ENCODE data around the gene DCXR. TPM values are rescaled to one million over a fixed set of nuclear protein-coding genes. Genes with fewer than 3 reads are reported as not detected.

Gene DCXR
- total RNA-seq, 6 experiments from 2014 or later = 73.4 to 100 (median 84.8) TPM

- TF ChIP-seq, protein P1, sequence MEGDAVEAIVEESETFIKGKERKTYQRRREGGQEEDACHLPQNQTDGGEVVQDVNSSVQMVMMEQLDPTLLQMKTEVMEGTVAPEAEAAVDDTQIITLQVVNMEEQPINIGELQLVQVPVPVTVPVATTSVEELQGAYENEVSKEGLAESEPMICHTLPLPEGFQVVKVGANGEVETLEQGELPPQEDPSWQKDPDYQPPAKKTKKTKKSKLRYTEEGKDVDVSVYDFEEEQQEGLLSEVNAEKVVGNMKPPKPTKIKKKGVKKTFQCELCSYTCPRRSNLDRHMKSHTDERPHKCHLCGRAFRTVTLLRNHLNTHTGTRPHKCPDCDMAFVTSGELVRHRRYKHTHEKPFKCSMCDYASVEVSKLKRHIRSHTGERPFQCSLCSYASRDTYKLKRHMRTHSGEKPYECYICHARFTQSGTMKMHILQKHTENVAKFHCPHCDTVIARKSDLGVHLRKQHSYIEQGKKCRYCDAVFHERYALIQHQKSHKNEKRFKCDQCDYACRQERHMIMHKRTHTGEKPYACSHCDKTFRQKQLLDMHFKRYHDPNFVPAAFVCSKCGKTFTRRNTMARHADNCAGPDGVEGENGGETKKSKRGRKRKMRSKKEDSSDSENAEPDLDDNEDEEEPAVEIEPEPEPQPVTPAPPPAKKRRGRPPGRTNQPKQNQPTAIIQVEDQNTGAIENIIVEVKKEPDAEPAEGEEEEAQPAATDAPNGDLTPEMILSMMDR (IDR thresholded peaks at IDR 0.05) = no peak
- no peaks in the 10 kb centered on the region for H3K27me3 Mint-ChIP-seq (ENCODE audit: insufficient read depth)
- H3K9me3 Mint-ChIP-seq = no peaks in the 10 kb centered on the region
- no peak overlapping the region for H3K27ac Mint-ChIP-seq
- H3K36me3 Mint-ChIP-seq (ENCODE audit: low read depth) = peaks cover 5% of the 10 kb centered on the region; the same call in 1 of the 2 replicates
- no peak overlapping the region for H3K4me3 Mint-ChIP-seq
- H3K4me1 Mint-ChIP-seq (ENCODE audit: low read depth) = peaks cover 10% of the 10 kb centered on the region; the same call in 1 of the 2 replicates
- DNase-seq = no peak
These were observed 11.1 kb upstream of the DCXR start for GRCh38 chr17:82048571-82048971.

GRCh38 chr17:82047914-82048570 is 10.5 kb upstream of the DCXR start:
- H3K9me3 Mint-ChIP-seq = no peaks in the 10 kb centered on the region
- no peak overlapping the region for H3K4me3 Mint-ChIP-seq
- DNase-seq = no peak
- peaks cover 5% of the 10 kb centered on the region; the same call in 1 of the 2 replicates for H3K36me3 Mint-ChIP-seq (ENCODE audit: low read depth)
- TF ChIP-seq, protein P1 (IDR thresholded peaks at IDR 0.05) = no peak
- H3K27me3 Mint-ChIP-seq (ENCODE audit: insufficient read depth) = no peaks in the 10 kb centered on the region
- H3K4me1 Mint-ChIP-seq (ENCODE audit: low read depth) = peaks cover 5% of the 10 kb centered on the region; the same call in 1 of the 2 replicates
- H3K27ac Mint-ChIP-seq = no peak overlapping the region

DNA sequence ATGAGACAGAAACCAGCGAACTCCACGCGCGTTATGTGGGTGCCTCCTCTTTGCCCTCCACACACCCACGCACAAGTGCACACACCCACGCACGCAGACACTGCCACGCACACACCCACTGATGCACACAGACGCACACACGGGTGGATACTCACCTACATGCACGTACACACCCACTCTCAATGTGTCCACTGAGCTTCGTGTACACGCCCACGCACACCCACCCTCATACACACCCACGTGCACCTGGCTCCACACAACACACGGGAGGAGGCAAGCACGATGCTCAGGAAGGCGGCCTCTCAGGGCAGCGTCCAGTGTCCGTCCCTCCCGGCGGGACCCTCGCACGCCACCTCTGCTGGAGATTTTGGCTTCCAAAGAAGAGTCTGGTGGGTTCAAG is 9.9 kb upstream of the DCXR start:
- Mint-ChIP-seq H3K27ac (no peak overlapping the region), H3K4me3 (no peak overlapping the region), H3K4me1 (ENCODE audit: low read depth) (no peaks in the 10 kb centered on the region), H3K36me3 (ENCODE audit: low read depth) (peaks cover 5% of the 10 kb centered on the region; the same call in 1 of the 2 replicates), H3K27me3 (ENCODE audit: insufficient read depth) (no peaks in the 10 kb centered on the region), H3K9me3 (no peaks in the 10 kb centered on the region)
- TF ChIP-seq, protein P1 (IDR thresholded peaks at IDR 0.05) = no peak
- no peak for DNase-seq

GRCh38 chr17:82046903-82047302 is 9.4 kb upstream of the DCXR start:
- H3K36me3 Mint-ChIP-seq (ENCODE audit: low read depth) = peaks cover 5% of the 10 kb centered on the region; the same call in 1 of the 2 replicates
- H3K27me3 Mint-ChIP-seq (ENCODE audit: insufficient read depth) = no peaks in the 10 kb centered on the region
- H3K4me1 Mint-ChIP-seq (ENCODE audit: low read depth) = no peaks in the 10 kb centered on the region
- no peak overlapping the region for H3K27ac Mint-ChIP-seq
- no peak overlapping the region for H3K4me3 Mint-ChIP-seq
- TF ChIP-seq, protein P1 (IDR thresholded peaks at IDR 0.05) = no peak
- H3K9me3 Mint-ChIP-seq = no peaks in the 10 kb centered on the region
- no peak for DNase-seq

GRCh38 chr17:82045936-82046484 is 8.5 kb upstream of the DCXR start:
- Mint-ChIP-seq H3K27me3 (ENCODE audit: insufficient read depth) (no peaks in the 10 kb centered on the region; the same call in 1 of the 2 replicates), H3K4me1 (ENCODE audit: low read depth) (peaks cover 7% of the 10 kb centered on the region), H3K4me3 (no peak overlapping the region), H3K36me3 (ENCODE audit: low read depth) (peaks cover 5% of the 10 kb centered on the region; the same call in 1 of the 2 replicates), H3K9me3 (no peaks in the 10 kb centered on the region), H3K27ac (no peak overlapping the region)
- no peak for DNase-seq
- TF ChIP-seq, protein P1 (IDR thresholded peaks at IDR 0.05) = no peak
